ENCODE data around the gene TERB1.
A peak's percentile ranks its signal among the peaks of the same experiment; 100 is the strongest.
"Not testable (repeated sequence)": the region's sequence is repeated elsewhere in the genome, so short reads cannot be mapped to it uniquely, and the experiment has no call there.

TERB1 gene

DNA sequence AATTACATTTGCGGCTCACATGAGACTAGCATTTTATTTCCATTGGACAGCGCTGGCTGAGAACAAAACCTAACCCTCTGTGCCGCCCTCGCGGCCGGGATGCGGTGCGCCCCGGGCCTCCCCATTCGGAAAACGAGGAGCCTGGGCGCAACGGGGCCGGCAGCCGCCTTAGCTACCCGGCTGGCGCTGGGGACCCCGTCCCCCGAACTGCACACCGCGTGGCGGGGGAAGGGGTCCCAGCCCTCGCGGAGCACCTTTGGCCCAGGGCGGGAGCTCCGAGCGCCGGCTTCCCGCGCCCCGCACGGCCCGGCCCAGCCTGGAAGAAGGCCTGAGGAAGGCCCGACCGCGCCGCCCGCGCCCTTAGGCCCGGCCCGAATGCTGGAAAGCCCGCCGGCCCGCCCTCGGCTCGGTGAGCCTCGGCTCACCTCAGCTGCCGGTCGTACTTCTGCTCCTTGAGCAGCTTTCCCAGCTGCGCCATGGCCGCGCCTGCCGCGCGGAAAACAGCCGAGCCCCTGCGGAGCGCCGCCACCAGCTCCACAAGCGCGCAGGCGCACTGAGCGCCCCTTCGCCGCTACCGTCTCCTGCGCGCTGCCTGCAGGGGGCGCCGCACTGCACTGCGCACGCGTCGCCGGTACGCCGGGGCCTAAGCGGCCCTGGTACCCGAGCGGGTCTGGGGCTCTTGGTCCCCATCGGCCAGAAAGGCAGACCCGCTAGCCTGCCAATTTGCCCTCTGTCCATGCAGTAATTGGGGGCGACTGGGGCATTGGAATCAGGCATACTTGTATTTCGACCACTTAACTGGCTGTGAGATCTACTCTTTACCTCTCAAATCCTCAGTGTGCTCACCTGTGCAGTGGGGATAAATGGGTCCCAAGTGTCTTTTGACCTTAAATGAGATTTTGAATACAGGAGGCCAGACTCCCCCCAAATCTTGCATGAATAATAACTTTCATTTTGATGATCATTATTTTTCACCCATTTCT, 29.3 kb upstream of the TERB1 start, which contains the start of gene NAE1:
NAE1 (minus strand) TSS at position 555 of the 983 bp plus-strand sequence; CDS start at position 478, 77 bp downstream.
- DNase-seq (ENCODE audit: insufficient read length, low spot score), result peak; percentile 96
- FAIRE-seq, result peak; percentile 97

DNA sequence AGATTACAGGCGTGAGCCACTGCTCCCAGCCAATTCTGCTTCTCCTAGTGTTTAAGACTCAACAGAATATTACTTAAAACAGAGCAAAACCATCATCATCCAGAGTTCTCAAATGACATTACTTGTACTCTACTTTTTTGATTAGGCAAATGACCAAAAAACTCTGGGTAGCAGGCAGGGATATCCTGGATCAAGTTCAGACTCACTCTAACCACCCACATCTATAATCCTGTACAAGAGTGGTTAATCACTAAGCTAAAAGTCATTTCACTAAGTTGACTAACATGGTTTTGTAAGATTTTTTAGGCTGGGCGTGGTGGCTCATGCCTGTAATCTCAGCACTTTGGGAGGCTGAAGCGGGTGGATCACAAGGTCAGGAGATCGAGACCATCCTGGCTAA, 22.6 kb upstream of the TERB1 start:
- DNase-seq (ENCODE audit: insufficient read length, low spot score) (no peak), FAIRE-seq (no peak)

DNA sequence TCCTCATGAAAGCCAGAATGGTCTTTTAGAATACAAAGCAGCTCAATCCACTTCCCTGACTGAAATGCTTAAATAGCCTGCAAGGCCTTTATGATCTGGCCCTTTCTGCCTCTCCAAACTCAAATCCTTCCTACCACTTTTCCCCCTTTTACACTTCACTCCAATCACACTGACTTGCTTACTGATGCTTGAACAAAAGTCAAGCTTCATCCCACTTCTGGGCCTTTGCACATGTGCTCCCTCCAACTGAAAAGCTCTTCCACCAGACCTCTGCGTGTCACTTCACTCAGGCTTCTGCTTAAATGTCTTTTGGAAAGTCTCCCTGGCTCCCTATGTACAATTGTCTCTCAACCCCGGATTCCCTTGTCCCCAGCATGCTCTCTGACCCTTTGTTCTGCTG, 13.3 kb upstream of the TERB1 start:
- DNase-seq (ENCODE audit: insufficient read length, low spot score) (no peak), FAIRE-seq (no peak)

DNA sequence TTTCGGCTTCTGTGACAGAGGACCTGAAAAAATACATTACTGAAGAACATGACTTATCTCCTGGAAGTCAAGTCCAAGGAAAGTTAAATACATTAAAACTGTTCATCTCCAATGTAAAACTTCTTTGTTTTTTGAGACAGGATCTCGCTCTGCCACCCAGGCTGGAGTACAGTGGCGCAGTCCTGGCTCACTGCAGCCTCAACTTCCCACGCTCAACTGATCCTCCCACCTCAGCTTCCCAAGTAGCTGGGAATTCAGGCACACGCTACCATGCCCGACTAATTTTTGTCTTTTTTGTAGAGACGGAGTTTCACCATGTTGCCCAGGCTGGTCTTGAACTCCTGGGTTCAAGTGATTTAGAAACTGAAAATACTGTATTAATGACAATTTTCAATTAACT, 9.7 kb upstream of the TERB1 start:
- FAIRE-seq, result no peak
- DNase-seq (ENCODE audit: insufficient read length, low spot score), result no peak

DNA sequence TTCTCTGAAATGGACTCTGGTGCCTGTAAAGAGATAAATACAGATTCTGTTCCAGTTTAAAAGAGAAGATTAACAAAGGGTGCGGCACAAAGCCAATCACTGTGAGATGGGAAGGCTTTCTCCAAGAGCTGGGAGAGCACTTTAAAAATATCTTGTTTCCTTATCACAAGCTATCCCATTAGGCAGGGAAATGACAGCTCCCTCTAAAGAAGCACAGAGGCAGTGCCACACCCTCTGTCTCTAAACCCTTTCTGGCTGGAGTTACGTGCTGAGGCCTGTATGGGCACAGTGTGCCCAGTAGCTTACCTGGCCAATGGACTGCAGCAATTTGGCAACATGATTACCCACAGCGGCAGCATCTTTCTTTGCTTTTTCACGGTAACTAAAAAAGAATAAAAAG, 9.0 kb upstream of the TERB1 start:
- DNase-seq (ENCODE audit: insufficient read length, low spot score), result no peak
- FAIRE-seq, result no peak

DNA sequence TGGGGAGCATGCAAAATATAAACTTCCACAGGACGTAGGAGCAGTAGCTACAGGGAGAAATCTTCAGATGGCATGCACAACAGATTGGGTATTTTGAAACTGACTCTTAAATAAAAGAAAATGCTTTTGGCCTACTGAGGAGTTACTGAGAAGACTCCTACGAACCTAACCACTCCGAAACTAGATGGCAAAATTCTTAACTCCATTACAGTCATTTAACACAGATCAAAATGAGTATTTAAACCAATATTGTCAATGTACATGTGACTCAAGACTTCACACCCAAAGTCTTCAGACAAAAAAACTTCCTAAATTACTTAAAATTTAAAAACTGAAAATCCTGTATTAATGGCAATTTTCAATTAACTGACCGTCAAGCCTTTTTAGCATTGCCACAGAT, 8.4 kb upstream of the TERB1 start:
- FAIRE-seq (no peak), DNase-seq (ENCODE audit: insufficient read length, low spot score) (no peak)

DNA sequence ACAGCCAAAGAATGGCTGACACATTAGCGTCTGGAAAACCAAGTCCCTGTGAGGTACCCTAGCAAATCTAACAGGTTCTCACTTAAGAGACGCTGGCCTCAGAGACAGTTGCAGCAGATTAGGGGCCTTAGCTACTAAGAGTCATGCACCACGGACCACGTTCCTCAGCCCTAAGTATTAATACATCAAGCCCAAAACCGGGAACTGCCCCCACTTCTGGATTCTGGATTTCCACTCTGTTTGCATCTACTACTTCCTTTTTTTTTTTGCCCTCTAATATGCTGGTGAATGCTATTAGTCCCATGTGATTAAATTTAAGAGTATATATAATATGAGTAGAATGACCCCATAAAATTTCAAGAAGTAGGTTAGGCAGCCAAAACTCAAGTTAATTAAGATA, 775 bp upstream of the TERB1 start:
- FAIRE-seq, result no peak
- DNase-seq (ENCODE audit: insufficient read length, low spot score), result no peak

DNA sequence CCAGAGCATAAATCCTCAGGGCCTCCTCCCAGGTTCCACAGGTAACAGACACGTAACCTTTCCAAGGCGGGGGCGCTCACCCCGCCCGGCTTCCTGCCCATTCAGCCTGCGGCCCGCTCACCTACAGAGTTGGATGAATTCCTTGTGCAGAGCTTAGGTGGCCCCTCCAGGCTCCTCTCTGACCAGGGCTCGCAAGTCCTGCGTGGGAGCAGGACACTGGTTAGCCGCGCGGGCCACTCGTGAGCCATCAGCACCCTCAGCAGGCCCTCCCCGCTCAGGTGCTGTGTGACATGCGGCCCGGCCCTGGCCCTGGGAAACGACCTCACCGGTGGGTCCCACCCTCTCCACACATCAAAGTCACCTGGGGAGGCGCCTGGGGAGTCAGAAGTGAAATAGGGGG, 528 bp downstream of the TERB1 start:
- DNase-seq (ENCODE audit: insufficient read length, low spot score) (no peak), FAIRE-seq (no peak)

DNA sequence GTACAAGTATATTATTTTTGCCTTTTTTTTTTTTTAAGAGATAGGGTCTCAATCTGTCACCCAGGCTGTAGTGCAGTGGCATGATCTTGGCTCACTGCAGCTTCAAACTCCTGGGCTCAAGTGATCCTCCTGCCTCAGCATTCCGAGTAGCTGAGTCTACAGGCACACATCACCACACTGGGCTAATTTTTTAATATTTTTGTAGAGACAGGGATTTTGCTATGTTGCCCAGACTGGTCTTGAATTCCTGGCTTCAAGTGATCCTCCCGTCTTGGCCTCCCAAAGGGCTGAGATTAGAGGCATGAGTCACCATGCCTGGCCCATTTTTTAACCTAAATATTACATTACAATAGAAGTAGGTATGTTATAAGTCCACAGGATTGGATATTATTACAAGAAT, 3.2 kb downstream of the TERB1 start:
- DNase-seq (ENCODE audit: insufficient read length, low spot score) (no peak), FAIRE-seq (no peak)

DNA sequence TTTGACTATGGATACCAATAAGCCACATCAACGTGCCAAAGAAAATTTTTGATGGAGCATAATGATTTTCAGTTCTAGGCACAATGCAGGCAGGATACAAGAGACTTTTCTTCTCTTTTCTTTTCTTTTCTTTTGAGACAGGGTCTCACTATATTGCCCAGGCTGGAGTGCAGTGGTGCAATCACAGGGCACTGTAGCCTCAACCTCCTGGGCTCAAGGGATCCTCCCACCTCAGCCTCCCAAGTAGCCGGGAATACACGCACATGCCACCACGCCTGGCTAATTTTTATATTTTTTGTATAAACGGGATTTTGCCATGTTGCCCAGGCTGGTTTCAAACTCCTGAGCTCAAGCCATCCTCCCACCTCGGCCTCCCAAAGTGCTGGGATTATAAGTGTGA, 7.4 kb downstream of the TERB1 start:
- not testable (repeated sequence) for DNase-seq (ENCODE audit: insufficient read length, low spot score); FAIRE-seq

DNA sequence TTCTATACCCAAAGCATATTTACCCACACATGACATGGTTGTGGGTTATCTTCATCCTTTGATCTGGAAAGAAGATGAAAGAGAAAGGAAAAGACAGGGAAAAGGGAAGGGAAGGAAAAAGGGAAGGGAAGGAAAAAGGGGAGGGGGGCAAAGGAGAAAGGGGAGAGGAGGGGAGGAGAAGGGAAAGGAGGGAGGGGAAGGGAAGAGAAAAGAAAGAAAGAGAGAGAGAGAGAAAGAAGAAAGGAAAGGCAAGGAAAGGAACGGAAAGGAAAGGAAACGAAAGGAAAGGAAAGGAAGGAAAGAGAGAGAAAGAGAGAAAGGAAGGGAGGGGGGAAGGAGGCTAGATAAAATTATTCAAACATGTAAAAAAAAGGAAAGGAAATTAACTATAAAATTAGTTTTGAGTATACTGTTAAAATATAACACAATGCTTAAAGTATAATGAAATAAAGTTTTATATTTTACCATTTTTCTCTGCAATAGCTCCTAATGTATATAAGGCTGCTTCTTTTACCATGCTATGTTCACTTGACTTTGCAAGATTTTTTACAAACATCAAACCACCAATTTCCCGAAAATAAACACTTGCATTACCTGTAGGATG, 11.2 kb downstream of the TERB1 start:
- DNase-seq (ENCODE audit: insufficient read length, low spot score), result no peak
- FAIRE-seq, result no peak

DNA sequence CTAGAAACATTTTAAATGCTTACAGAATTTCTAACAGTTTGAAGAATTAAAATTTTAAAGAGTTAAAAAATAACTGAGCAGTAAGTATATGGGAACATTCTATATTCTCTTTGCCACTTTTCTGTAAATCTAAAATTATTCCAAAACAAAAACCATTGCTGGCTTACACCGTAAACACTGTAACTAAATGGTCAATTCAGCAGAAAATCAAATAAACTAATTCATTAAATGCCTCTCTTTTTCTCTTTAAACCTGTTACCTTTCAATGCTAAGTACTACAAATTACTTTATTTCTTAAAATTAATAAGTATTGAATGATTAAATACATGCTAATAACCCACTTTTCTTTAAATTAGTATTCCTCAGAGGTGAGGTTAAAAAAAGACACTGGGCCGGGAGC, 14.0 kb downstream of the TERB1 start:
- no peak for FAIRE-seq
- DNase-seq (ENCODE audit: insufficient read length, low spot score), result no peak

DNA sequence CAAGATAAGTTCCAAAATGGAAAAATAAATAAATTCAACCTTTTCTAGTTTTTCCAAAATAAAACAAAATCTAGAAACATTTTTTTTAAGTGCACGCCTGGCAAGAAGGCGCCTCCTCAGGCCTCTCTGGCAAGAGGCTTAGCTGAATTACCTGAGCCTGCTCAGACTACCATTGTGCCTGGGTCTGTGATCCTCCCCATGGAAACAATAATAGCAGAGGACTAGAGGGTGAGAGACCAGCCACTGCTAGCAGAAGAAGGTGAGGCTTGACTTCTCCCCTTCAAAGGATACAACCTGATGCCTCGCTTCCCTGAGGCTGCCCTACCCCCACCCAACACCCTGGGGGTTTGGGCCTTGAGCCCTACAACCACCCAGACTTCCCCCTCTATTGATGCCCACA, 14.8 kb downstream of the TERB1 start:
- FAIRE-seq, result no peak
- DNase-seq (ENCODE audit: insufficient read length, low spot score), result no peak

DNA sequence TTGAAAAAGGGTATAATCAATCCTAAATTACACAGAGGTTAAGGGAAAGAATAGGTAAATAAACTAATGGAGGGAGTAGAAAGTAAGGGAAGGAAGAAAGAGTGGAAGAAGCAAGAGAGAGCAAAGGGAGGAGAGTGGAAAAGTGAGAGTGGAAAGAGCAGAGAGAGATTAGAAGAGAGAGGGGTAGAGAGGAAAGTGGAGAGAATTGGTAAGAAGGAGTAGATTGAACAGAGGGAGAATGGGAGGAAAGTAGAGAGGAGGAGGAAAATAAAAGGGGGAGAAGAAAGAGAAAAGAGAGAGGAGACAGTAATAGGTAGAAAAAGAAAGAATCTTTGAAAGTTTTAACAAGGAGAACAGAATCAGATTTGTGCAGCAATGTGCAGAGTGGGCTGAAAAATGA, 24.9 kb downstream of the TERB1 start:
- DNase-seq (ENCODE audit: insufficient read length, low spot score) (no peak), FAIRE-seq (no peak)

DNA sequence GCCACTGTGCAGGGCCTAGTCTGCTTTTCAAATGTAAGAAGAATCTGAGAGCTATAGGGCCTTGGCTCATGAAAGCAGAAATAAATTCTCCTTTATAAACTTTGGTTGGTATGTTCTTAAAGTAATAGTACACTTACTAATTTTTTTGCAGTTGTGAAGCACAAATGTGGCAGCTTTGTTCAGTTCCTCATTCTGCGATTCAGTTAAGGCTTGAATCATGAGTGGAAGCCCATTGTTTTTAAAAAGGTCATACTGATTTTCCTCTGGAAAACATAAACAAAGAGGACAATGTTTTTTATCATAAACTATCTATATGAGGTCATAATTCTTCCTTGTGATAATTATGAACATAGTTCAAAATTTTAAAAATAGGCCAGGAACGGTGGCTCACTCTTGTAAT, 26.4 kb downstream of the TERB1 start:
- DNase-seq (ENCODE audit: insufficient read length, low spot score) (no peak), FAIRE-seq (no peak)

DNA sequence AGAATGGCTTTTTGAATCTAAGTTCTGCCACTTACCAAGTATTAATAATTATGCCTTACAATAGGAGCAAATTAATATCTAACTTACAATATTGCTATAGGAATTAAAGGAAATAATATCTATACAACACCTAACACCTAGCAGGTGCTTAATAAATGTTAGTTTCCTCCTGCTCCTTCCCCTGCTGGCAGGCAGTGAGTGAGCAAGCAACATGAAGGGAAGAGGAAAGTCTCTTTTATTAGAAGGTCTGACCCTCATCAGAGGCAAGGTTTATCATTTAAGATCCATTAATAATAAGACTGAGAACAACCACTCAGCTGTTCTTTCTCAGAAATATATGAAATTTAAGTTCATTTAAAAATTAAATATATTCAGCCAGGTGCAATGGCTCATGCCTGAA, 43.3 kb downstream of the TERB1 start:
- DNase-seq (ENCODE audit: insufficient read length, low spot score), result no peak
- FAIRE-seq, result no peak

DNA sequence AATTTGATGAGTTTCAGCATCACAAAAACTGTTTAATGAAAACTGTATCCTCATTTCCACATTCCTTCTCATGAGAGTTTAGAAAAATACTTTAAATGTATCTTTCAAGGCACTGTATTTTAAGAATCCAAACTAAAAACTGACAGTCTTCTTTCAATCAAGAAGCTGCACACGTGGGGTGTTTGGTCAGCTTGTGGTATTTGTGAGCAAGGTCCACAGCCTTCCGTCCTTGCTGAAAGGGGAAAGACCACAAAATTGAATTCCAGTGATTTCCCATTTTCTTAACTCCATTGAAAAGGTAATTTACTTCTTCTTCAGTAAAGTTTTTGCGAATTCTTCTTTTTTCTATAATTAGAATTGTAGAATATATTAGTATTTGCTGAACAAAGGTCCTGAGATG, 46.6 kb downstream of the TERB1 start:
- FAIRE-seq (no peak), DNase-seq (ENCODE audit: insufficient read length, low spot score) (no peak)

DNA sequence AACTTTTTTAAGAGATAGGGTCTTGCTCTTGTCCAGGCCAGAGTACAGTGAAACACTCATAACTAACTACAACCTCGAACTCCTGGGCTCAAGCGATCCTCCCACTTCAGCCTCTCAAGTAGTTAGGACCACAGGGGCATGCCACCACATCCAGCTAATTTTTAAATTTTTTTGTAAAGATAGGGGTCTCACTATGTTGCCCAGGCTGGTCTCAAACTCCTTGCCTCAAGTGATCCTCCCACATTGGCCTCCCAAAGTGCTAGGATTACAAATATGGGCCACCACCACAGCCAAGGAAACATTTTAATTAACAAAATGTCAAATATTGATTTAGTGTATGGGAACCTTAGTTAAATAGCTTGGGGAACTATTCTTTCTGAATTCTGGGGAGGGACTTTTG, 47.2 kb downstream of the TERB1 start:
- FAIRE-seq (no peak), DNase-seq (ENCODE audit: insufficient read length, low spot score) (no peak)

DNA sequence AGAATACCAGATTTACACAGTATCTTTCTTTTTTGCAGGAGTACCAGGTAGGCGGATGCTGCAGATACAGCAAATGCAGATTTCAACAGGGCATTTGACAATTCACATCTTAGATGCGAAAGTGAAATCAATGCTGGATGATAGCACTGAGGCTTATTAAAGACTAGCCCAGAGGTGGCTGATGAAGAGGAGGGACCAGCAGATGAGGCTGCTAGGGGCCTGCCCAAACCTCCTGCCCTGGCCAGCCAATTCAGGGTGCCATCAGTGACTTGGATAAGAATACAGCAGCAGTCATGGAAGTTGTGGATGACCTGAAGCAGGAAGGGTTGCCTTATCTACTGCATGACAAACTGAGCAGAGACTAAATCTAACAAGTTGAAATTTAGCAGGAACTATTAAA, 48.4 kb downstream of the TERB1 start:
- FAIRE-seq, result peak; percentile 63

DNA sequence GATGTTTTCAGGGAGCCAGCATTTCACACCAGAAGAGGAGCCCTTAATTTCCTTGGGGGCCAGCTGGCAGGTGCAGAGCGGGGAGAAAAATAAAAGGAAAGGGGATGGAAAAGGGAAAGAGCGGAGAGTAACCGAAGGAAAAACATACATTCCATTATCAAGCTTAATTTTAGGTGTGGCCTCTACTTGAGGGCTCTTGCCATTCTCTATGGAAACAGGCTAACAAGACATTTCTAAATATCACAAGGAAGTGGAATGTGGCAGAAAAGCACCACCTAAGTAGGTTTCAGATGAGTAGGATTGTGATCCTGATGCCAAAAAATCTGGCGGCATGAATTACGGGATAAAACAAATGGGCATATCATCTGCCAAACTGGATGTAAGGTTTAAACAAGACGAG, 49.0 kb downstream of the TERB1 start:
- DNase-seq (ENCODE audit: insufficient read length, low spot score) (no peak), FAIRE-seq (no peak)

More for the DNA sequence above, 48.4 kb downstream of the TERB1 start:
- no peak for DNase-seq (ENCODE audit: insufficient read length, low spot score)

DNA sequence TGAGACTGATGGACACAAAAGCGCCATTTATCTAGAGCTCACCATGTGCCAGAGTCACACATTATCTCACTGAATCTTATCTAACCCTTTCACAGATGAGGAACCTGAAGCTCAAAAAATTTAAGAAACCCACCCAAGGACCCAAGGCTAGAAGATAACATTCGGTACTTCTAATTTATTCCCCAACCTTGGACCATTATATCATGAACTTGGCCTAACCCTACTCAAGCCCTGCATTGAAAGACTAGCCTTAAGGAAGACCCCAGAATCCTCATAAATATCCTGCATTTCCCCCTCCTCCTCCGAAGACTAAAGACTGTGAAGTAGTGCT, 49.4 kb downstream of the TERB1 start:
- no peak for DNase-seq (ENCODE audit: insufficient read length, low spot score)
- no peak for FAIRE-seq

DNA sequence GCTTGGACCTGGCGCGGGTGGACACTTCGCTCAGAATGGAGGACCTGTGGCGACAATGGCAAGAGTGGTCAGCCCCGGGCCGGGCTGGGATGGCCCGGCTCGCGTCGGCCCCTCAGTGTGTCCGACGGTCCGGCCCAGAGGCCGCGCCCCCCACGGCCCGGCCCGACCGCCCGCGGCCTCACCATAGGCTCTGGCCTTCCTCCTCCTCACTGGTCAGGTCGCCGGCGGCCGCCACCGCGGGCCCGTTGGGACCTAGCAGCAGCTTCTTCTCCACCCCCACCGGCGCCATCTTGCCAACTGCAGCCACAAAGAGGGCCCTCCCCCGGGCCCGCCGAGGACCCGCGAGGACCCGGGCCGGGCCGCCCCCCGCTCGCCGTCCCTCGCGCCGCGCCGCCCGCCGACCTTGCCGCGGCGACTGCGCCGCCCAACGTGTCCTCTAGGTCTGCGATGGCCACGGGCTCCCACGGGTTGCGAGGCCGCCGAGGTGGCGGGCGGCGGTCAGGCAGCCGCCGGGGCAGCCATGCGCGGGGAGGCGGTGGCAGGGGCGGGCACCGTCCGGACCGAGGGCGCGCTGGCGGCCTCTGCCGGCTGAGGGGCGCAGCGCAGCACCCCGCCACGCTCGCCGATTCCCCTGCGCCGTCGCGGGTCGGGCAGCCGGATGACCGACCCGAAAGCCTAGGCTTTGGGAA, 49.9 kb downstream of the TERB1 start, which contains the start of gene DYNC1LI2:
DYNC1LI2 (minus strand) TSS at position 307 of the 689 bp plus-strand sequence; CDS start at position 289, 18 bp downstream.
- DNase-seq (ENCODE audit: insufficient read length, low spot score) (peak; percentile 91), FAIRE-seq (peak; percentile 96)
